NCI-H2029 (cell line): ENCODE data around the gene PRKCE.

Experiments
- DNase-seq: peaks from one replicate; lab custom pipeline; 2025; lab: John Stamatoyannopoulos, UW

PRKCE gene

GRCh38 chr2:45728458-45728942 lies 77.0 kb downstream of the PRKCE start:
- no peak for DNase-seq

- no peak for DNase-seq
These were observed 78.5 kb downstream of the PRKCE start for GRCh38 chr2:45729753-45730512.

GRCh38 chr2:45731141-45731540 lies 79.7 kb downstream of the PRKCE start:
- no peak for DNase-seq

GRCh38 chr2:45732436-45732835 lies 81.0 kb downstream of the PRKCE start:
- no peak for DNase-seq

GRCh38 chr2:45732946-45733345 lies 81.5 kb downstream of the PRKCE start:
- no peak for DNase-seq

- no peak for DNase-seq
These were observed 82.9 kb downstream of the PRKCE start for GRCh38 chr2:45734336-45734735.

GRCh38 chr2:45734952-45735351 lies 83.5 kb downstream of the PRKCE start:
- no peak for DNase-seq

GRCh38 chr2:45736757-45737704 lies 85.6 kb downstream of the PRKCE start:
- DNase-seq: no peak

- DNase-seq: no peak
These were observed 88.5 kb downstream of the PRKCE start for GRCh38 chr2:45739796-45740485.

- DNase-seq: no peak
These were observed 89.8 kb downstream of the PRKCE start for GRCh38 chr2:45741161-45741850.

- DNase-seq: no peak
These were observed 92.3 kb downstream of the PRKCE start for GRCh38 chr2:45743531-45744396.

GRCh38 chr2:45745231-45745630 lies 93.8 kb downstream of the PRKCE start:
- no peak for DNase-seq

- no peak for DNase-seq
These were observed 95.4 kb downstream of the PRKCE start for GRCh38 chr2:45746888-45747287.

GRCh38 chr2:45747363-45747762 lies 95.9 kb downstream of the PRKCE start:
- no peak for DNase-seq

GRCh38 chr2:45748239-45748638 lies 96.8 kb downstream of the PRKCE start:
- DNase-seq: no peak

GRCh38 chr2:45750001-45750400 lies 98.5 kb downstream of the PRKCE start:
- no peak for DNase-seq

- DNase-seq: no peak
These were observed 99.0 kb downstream of the PRKCE start for GRCh38 chr2:45750484-45750883.

- no peak for DNase-seq
These were observed 101.9 kb downstream of the PRKCE start for GRCh38 chr2:45753381-45753780.

- peak; percentile 19 for DNase-seq
These were observed 102.9 kb downstream of the PRKCE start for GRCh38 chr2:45754131-45755010.
